Loucy (cell line): ENCODE results near the gene NIN.

Experiments used
- H2AFZ ChIP-seq: fragments of 200-600 bp; sonication (generic); 2 replicates; pipeline ENCODE4 v1.6.0; 2016; ENCODE audit warnings: antibody characterized with exemption, mild to moderate bottlenecking, low read length, moderate library complexity
- H3F3A ChIP-seq: fragments of 200-600 bp; 2 replicates; pipeline ENCODE4 v1.6.0; 2016; ENCODE audit warnings: antibody characterized with exemption, low read depth, mild to moderate bottlenecking
- H3K27me3 ChIP-seq: fragments of 200-600 bp; sonication (generic); 2 replicates; pipeline ENCODE4 v1.6.1; 2014; ENCODE audit warnings: low read length, mild to moderate bottlenecking; ENCODE audit not compliant: insufficient read depth, poor library complexity, severe bottlenecking
- H3K36me3 ChIP-seq: fragments of 200-600 bp; sonication (generic); 2 replicates; pipeline ENCODE4 v1.6.1; 2016; ENCODE audit warnings: low read length; ENCODE audit not compliant: insufficient read depth
- H3K4me1 ChIP-seq: fragments of 200-600 bp; sonication (generic); 2 replicates; pipeline ENCODE4 v1.5.1; 2014; ENCODE audit warnings: low read length, mild to moderate bottlenecking; ENCODE audit not compliant: insufficient read depth, poor library complexity, severe bottlenecking
- H3K4me2 ChIP-seq: fragments of 200-600 bp; sonication (generic); 2 replicates; pipeline ENCODE4 v1.6.0; 2014; ENCODE audit warnings: antibody characterized with exemption, low read length, low read depth, mild to moderate bottlenecking; ENCODE audit not compliant: poor library complexity, severe bottlenecking
- H3K4me3 ChIP-seq: fragments of 200-600 bp; sonication (generic); 2 replicates; pipeline ENCODE4 v1.5.1; 2014; ENCODE audit warnings: low read length, mild to moderate bottlenecking, mixed read lengths; ENCODE audit not compliant: poor library complexity, severe bottlenecking
- H3K79me2 ChIP-seq: fragments of 200-600 bp; sonication (generic); 2 replicates; pipeline ENCODE4 v1.6.1; 2014; ENCODE audit warnings: low read length; ENCODE audit not compliant: insufficient read depth
- H3K9ac ChIP-seq: fragments of 200-600 bp; sonication (generic); 2 replicates; pipeline ENCODE4 v1.6.0; 2014; ENCODE audit warnings: mild to moderate bottlenecking, low read depth, low read length, moderate library complexity; ENCODE audit not compliant: poor library complexity, severe bottlenecking
- H3K9me2 ChIP-seq: fragments of 200-600 bp; sonication (generic); replicated peaks from 2 replicates; pipeline ENCODE4 v1.6.1; 2016; ENCODE audit warnings: low read depth, low read length, mixed read lengths
- H3K9me3 ChIP-seq: fragments of 200-600 bp; sonication (generic); 2 replicates; pipeline ENCODE4 v1.6.1; 2014; ENCODE audit warnings: mild to moderate bottlenecking, antibody characterized with exemption, low read length, low read depth; ENCODE audit not compliant: insufficient read depth
- H4K20me1 ChIP-seq: fragments of 200-600 bp; sonication (generic); 2 replicates; pipeline ENCODE4 v1.6.0; 2014; ENCODE audit warnings: antibody characterized with exemption, low read length, mild to moderate bottlenecking; ENCODE audit not compliant: insufficient read depth, poor library complexity, severe bottlenecking
- EZH2phosphoT487 ChIP-seq: fragments of 200-600 bp; IDR thresholded peaks from 2 replicates; pipeline ENCODE4 v1.6.1; 2018; ENCODE audit warnings: antibody characterized with exemption, mild to moderate bottlenecking, moderate library complexity, borderline replicate concordance
- TF ChIP-seq, protein P1 (sequence below): fragments of 200-600 bp; sonication (generic); conservative IDR thresholded peaks from 2 replicates; pipeline ENCODE4 v1.5.1; 2014; ENCODE audit warnings: mild to moderate bottlenecking, antibody characterized with exemption, low read length

The NIN gene

DNA sequence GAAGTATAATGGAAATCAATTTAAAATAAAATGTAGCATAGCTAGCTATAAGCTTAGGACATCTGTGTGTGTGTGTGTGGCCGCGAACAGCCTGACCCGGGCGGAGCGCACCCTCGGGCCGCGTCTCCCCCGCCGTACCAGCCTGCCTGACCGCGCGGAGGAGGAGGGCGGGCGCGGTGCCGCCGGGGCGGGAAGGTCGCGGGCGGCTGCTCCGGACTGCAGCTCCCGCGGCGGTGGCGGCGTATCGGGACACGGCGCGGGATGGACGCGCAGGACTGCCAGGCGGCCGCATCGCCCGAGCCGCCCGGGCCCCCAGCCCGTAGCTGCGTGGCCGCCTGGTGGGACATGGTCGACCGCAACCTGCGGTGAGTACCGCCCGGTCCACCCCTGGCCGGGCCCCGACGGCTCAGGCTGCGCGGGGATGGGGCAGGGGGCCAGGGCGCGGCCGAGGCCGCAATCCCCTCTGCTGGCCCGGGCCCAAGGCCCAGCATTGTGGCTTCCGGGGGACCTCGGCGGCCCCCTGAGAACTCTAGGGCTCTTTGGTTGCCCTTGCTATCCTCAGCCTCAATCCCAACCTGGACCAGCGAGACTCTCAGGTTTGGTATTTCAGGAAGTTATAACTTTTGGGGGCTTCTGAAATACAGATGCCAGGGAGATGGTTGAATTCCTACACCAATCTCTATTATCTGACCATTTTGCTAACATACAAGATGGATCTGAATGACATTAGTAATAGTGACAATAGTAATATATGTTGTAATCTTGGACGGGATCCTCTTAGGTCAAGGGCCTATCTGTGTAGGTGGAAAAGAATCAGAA is 41.2 kb upstream of the NIN start, which contains the start of gene ABHD12B:
ABHD12B (plus strand) TSS at position 140 of the 819 bp plus-strand sequence; CDS start at position 262, 122 bp downstream.
- Histone ChIP-seq H2AFZ (no peak within 1 kb of the TSS), H3K9me3 (no peaks in the 10 kb centered on the region), H3F3A (peaks cover 16% of the 10 kb centered on the region), H3K4me3 (no peak within 1 kb of the TSS), H3K36me3 (no peaks in the 10 kb centered on the region), H3K9me2 (no peaks in the 10 kb centered on the region), H3K79me2 (no peaks in the 10 kb centered on the region), H4K20me1 (no peaks in the 10 kb centered on the region), H3K4me2 (no peak within 1 kb of the TSS), H3K27me3 (no peaks in the 10 kb centered on the region), H3K4me1 (peaks cover 47% of the 10 kb centered on the region), H3K9ac (no peak within 1 kb of the TSS)
- TF ChIP-seq, protein P1, sequence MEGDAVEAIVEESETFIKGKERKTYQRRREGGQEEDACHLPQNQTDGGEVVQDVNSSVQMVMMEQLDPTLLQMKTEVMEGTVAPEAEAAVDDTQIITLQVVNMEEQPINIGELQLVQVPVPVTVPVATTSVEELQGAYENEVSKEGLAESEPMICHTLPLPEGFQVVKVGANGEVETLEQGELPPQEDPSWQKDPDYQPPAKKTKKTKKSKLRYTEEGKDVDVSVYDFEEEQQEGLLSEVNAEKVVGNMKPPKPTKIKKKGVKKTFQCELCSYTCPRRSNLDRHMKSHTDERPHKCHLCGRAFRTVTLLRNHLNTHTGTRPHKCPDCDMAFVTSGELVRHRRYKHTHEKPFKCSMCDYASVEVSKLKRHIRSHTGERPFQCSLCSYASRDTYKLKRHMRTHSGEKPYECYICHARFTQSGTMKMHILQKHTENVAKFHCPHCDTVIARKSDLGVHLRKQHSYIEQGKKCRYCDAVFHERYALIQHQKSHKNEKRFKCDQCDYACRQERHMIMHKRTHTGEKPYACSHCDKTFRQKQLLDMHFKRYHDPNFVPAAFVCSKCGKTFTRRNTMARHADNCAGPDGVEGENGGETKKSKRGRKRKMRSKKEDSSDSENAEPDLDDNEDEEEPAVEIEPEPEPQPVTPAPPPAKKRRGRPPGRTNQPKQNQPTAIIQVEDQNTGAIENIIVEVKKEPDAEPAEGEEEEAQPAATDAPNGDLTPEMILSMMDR: no peak
- TF ChIP-seq EZH2phosphoT487: no peak

DNA sequence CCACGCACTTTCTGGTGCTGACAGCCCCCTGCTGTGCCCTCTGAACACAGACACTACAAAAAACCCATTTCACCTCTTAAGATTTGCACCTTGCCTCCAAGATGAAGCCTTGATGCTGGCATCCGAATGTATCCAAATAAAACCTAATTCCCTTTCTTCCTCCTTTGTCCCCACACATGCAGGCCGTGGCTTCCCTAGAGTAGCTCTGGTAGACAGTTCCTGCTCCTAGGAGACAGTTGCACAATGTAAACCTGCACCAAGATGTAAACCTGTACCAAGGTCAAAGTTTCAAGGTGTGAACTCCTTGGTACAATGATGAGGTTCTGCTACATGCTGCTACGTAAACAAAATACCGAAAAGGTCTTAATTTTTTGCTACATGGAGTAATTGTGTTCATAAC is 40.3 kb upstream of the NIN start:
- H3K79me2 ChIP-seq: no peaks in the 10 kb centered on the region
- no peak overlapping the region for H2AFZ ChIP-seq
- peaks cover 38% of the 10 kb centered on the region for H3K4me1 ChIP-seq
- H3K4me2 ChIP-seq: no peak overlapping the region
- TF ChIP-seq EZH2phosphoT487: no peak
- TF ChIP-seq, protein P1: no peak
- H4K20me1 ChIP-seq: no peaks in the 10 kb centered on the region
- no peaks in the 10 kb centered on the region for H3K9me2 ChIP-seq
- no peak overlapping the region for H3K9ac ChIP-seq
- peaks cover 15% of the 10 kb centered on the region for H3F3A ChIP-seq
- no peaks in the 10 kb centered on the region for H3K36me3 ChIP-seq
- H3K9me3 ChIP-seq: no peaks in the 10 kb centered on the region
- no peak overlapping the region for H3K4me3 ChIP-seq
- no peaks in the 10 kb centered on the region for H3K27me3 ChIP-seq

DNA sequence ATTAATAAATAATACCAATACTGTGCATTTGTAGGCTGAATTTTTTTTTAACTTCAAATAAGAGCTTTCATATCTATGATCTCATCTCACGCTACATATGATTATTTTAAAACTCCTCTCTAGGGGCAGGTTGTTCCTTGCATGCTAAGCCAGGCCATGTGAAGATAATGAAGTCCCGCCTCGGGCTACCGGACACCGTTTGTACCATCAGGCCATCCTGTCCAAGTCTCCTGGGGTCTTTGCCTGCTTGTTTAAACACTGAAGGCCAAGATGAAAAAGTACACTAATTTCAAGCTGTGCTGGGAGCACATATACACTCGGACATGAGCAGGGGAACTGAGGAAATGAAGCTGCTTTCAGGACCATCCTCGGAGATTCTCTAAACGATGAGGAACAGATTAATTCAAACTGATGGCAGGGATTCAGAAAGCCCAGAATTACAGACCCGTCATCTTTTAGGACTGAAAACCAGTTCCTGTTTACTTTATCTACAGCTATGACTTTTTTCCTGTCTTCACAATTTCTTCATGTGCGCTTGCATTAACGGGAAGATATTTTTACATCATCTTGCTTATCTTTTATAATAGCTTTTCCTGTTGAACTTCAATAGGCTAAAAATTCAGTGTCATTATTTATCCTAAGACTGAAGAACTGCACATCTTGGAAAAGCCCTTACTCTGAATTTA is 34.6 kb upstream of the NIN start:
- Histone ChIP-seq H3K4me2 (peak overlapping the region; percentile 13), H3F3A (no peaks in the 10 kb centered on the region), H3K9me2 (no peaks in the 10 kb centered on the region), H3K9ac (no peak overlapping the region), H4K20me1 (no peaks in the 10 kb centered on the region), H3K9me3 (no peaks in the 10 kb centered on the region), H3K4me3 (no peak overlapping the region), H3K36me3 (no peaks in the 10 kb centered on the region), H2AFZ (no peak overlapping the region), H3K79me2 (no peaks in the 10 kb centered on the region), H3K4me1 (peaks cover 43% of the 10 kb centered on the region), H3K27me3 (no peaks in the 10 kb centered on the region)
- TF ChIP-seq, protein P1: no peak
- no peak for TF ChIP-seq EZH2phosphoT487
